ENCODE measurements around the gene MEDAG.
A peak's percentile ranks its signal among the peaks of the same experiment; 100 is the strongest.

The MEDAG gene

DNA sequence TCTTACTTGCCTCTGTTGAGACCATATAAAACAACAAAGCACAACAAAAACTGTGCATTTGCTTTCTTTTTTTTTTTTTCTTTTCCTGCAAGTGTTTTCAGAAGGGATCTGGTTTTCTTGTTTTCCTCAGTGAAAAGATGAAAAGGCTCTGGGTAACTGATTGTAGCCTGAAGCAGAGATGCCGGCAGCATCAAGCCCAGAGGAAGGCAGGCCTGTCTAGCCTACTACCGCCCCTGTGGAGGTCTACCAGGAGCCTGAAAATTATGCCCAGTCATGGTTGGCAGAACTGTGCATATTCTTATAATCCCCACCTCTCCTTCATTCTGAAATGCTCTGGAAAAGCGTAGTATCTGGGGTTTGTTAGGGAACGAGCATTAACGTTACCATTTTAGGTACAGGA, 32.6 kb upstream of the MEDAG start:
- no peak for DNase-seq

DNA sequence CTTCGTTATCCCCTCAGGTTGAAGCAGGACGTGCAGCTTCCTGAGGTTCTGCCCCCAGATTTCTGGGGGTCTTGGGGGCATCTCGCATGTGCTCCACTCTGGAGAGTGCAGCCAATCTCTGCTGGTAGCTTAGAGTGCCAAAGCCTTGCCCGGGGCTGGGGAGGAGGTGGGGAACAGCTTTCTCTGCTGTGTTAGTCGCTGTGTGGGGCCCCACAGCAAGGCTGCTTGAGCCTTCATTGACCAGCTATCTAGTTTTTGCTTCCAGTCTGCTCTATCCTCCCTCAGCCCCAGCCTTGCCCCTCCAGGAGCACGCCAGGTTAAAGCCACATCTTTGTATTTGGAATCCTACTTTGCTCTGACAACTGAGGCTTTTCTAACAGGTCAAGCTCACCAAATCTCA, 32.0 kb upstream of the MEDAG start:
- no peak for DNase-seq

DNA sequence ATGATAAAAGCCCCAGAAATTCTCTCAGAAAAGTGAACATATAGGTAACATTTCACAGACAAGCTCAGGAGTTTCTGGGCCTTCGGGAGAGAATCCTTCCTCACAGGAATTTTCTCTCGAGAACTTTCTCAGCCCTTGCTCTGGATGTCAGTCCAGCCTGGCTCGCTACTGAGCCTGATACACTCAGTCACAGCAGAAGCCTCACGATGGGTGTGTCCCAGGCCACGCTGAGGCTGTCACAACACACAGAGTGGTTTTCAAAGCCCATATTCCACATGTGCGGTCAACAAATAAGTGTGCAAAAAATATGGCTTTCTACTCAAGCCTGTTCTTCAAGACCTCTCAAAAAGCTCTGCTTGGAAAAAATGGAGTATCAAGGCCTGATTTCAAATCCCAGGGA, 31.5 kb upstream of the MEDAG start:
- no peak for DNase-seq

DNA sequence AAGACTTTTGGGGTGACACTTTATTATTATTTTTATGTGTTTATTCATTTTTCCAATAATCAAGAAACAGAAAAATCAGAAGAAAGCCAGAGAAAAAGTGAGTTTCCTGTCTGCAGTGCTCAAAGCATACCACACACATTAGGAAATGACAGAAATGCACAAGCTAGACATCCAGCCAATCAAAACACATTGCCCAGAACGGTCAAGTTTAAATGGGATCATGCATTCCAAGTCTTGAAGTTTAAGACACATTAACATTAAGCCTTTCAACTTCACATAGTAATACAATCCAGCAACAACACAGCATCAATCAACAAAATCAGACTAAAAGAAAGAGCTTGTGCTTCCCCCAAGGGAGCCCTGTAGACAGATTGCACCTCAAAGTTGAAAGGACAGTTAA, 28.7 kb upstream of the MEDAG start:
- DNase-seq = no peak

DNA sequence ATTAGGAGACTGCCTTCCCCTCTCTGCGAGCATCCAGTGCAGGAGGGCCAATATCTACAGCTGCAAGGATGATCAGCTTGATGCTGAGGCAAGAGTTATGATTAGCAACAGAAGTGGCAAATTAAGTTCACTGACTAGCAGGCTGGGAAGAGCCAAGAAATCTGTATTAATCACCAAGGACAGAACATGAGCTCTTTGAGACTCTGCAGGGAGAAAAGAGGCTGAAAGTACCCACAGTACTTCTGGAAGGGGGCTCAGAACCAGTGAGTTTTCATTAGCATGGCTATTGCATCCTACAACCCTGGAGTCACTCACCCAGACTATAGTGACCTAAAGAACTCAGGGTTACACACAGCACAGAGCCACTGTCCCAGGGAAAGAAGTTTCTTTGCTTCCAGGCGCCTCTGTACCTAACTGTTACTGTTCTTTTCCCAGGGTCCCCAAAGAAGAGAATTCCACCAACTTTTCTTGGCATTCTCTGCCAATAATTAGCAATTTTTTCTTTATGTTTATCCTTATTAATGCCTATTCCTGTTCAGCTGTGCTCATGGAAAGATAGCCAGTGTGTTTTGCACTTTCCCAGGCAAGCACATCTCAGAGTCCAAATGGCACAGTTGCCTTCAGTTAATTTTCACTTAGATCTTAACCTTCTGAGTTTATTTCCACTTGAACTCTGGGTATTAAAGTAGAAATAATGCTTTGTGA, 25.8 kb upstream of the MEDAG start:
- no peak for DNase-seq

DNA sequence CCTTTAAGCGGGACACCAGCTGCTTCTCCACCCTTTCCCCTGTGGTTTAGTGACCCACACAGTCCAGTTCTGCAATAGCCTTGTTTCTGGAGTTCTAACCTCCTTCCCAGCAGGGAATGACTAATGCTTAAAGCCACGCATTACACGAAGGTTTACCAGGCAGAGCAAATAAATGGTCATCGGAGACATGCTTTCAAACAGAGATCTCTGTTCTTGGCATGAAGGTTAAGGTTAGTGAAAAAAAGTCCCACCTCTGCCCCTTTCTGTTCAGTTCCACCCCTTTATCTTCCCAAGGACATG, 25.3 kb upstream of the MEDAG start:
- no peak for DNase-seq

DNA sequence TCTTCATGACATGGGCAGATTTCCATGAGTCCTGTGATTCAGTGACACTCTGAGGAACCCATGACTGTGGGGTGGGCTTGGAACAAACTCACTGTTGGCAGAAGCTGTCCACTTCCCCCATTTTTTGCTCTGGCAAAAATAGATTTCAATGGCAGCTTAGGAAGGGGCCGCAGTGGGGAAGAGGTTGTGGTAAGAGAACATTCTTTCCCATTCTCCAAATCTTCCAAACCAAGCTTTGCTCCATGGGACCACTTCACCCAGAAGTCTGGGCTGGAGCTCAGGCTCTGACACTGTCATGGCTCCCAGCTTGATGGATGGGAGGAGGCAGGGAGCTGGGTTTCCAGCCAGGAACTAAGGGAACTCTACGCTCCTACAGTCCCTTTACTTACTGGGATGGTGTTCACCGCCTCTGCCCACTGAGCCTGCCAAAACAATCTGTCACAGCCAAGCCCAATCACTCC, 24.9 kb upstream of the MEDAG start:
- no peak for DNase-seq

DNA sequence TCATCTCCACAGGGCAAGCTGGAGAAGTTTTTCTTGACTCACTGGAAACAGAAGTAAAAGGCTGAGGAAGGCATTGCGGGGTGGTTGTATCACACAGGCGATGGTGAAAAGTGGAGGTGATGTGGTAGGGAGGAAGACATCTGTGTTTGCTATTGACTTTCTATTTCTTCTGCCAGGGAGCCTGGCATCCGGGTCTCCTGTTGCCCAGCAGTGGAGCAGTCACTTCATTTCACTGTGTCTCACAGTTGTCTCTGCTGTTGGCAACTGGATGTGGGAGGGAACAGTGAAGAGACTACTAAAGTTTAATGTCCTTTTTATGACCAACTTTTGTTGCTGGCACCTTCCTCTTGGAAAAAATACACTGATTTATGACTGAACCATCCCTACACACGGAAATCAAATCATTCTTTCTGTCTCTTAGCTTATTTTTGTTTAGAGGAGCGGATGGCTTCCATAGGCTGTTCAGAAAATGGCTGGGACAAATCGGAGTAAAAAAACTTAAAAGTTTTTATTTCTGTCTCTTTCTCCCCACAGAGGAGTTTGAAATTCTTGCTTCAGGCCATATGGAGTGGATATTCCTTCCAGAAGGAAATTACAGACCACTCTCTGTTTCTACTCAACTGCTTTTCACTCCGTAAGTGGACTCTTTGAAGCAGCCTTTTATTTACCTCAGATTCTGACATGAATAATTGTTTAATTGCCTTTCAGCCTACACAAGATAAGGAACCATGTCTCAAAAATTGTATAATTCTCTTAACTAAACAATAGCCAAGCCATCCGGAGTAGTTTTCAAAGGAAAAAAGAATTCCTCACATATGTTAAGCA, 23.8 kb upstream of the MEDAG start:
- no peak for DNase-seq

DNA sequence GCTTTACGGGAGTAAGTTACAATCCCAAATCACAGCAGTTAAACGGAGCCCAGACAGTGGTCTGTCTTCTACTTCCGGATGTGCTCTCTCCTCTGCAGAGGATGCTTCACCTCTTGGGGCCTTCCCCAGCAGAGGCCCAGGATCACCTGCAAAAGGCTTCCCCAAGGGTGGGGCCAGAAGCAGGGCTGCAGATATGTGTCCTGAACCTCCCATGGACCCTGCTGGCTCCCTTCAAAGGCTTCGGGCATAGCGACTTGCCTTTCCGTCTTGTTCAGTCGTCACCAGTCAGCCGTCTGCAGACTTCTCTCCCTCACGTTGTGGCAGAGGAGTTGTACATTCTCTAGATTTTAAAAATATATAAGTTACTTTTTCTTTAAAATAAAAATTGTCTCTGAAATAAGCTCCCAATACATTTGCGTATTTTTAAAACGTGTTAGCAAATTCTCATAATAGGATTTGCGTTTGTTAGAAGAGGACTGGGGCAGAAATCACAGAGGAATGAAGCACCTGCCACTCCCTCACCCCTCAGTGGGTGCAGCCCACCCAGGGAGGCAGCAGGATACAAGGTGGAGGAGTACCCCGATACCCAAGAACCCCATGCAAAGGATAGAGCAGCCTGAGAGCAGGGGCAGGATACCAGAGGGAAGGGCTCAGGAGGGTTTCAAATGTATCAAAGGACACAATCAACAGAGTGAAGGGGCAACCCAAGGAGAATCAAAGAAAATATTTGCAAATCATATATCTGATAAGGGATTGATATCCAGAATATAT, 22.9 kb upstream of the MEDAG start:
- no peak for DNase-seq

DNA sequence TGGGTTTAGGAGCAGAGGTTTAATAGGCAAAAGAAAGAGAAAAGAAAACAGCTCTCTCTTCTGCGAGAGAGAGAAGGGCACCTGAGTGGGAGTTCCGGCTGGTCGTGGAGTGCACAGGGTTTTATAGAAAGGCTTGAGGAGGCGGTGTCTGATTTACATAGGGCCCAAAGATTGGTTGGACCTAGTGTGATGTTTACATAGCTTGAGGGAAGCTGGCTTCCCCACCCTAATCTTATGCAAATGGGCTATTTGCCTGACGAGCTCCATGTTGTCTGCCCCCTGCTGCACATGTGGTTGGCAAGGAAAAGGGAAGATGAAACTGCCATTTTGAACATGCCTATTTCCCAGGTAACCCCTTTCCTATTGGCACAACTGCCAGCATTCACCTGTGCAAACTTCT, 21.5 kb upstream of the MEDAG start:
- DNase-seq = peak; percentile 94 to 96

DNA sequence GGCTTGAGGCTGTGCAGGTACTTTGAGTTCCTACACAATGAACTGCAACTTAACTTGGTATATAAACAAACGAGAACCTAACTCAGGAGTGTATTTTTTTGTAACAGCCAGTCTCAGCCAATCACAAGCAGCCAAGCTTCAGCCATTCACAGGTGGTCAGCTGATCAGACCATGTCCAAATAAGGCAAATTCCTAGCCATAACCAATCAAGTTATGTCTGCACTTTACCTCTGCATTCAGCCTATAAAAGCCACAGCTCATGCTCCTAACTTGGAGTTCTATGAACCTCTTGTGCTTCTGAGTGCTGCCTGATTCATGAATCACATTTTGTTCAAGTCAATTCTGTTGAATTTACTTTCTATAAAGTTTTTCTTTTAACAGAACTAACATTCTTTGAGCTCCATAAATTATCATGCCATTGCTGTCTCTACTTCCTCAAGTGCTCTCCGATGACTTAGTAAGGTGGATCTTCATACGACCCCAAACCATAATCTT, 16.8 kb upstream of the MEDAG start:
- no peak for DNase-seq

DNA sequence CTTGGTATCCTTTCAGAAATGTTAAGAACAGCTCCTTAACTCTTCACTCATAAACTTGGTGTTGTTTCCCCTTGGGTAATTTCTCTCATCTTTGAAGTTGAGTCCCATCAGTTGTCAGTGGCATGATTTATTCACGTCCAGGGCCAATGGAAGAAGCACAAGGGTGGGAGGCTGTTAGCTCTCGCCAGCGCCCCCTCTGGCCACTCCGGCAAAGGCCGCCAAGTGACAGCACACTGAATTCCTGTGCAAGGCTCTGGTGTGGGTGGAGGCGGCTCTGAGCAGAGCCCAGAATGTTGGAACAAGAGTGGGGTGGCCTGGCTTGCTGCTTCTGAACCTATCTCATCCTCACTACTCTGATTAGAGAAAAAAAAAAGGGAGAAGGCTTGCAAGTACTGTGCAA, 13.1 kb upstream of the MEDAG start:
- peak in 1 of 2 experiments; percentile 30 for DNase-seq

DNA sequence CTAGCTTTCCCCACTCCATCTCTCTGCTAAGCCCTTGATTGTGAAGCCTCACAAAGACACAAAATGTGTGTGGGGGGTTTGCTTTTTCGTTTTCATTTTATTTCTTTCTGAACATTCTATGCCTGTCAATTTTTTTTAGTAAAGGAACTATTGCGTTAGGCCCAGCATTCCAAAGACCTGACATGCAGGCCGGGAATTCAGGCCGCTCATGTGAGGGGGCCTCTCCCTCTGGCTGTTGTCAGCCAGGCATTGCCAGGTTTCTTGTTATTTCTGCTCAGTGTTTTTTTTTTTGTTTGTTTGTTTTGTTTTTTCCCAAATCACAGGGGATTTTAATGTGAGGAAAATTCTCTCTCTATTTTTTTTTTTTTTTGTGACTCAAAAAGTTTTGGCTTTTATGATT, 10.3 kb upstream of the MEDAG start:
- DNase-seq = no peak

DNA sequence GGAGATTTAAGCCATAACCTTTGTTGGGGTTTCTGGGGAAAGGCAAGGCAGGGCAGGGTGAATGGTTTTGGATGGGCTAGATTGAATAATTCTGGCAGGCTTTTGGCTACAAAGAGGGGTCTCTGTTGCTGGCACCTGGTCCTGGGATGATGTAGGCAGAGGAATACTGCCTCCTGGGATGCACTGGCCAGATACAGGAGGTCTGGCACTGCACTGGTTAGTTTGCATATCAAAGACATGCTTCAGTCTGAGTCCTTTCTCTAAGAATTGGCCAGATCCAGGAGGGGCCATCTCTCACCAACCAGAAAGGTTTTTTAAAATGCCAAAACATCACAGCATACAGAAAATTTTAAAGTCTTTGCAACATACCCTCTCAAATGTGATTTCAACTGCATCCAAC, 8.0 kb upstream of the MEDAG start:
- no peak for DNase-seq

DNA sequence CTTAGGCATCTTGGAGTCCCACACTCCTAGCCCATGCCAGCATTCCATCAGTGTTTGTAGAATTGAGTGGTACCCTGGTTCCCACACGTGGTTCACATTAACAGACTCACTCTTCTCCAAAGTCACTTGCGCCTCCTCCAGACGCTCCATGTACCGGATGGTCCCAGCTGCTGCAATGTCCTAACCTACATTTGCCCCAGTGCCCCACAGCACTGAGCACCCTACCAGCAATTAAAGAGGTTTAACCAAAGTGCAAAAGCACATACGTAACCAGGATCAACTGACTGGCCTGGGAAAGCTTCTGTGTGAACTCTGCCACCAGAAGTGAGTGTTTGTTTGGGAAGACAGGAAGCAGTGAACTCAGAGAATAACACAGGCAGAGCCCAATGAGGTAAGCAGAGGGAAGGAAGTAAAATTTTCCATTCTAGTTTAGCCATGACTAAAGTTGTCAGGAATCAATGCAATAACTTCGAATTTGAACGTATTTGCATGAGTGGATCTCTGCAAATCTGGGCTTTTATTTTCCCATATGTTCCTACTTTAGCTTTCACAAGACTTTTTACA, 7.3 kb upstream of the MEDAG start:
- DNase-seq = no peak

DNA sequence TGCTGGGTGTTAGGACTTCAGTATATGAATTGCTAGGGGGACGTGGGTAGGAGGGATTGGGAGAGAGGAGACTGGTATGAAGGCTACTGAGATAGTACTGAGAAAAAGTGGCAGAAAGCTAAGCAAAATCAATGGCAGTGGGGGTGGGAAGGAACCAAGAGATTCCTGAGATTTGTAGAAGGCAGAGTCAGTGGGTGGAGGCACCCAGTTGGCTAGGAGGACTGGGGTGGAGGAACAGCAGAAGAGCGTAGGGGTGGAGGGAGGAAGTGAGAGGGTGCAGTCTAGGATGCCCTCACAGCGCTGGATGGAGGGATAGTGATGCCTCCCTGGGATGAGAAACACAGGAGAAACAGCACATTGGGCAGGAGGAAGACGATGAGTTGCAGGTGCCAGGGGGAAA, 5.6 kb upstream of the MEDAG start:
- DNase-seq = no peak

DNA sequence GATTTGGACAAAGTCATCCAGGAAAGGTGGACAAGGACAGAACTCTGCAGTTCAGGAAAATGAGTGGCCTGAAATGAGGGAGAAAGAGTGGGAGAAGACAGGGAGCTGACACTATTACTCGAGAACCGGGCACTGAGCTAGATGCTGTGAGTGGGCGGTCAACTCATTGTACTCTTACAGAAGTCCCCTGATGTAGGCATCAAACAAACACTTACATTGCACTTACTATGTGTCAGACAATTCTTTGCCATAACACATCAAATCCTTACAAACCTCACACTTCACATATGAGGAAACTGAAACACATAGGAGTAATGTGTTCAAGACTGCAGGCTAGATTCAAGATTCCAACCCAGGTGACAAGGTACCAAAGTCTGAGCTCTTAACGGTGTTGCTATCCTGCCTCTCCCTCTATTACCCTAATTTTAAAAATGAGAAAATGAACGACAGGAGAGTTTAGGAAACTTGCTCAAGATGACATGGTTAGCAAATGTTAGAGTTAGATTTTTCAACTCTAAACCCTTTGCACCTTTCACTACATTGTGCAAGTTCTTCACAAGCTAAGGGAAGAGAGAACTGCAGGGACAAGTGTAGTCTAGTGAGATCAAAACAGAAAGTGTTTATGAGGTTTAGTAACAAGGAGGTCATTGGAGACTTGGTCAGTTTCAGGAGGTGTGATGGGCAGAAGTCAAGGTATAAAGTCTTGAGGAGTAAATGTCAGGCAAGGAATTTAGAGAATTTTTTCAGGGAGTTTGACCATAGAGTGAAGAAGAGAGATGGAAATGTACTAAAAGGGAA, 4.9 kb upstream of the MEDAG start:
- no peak for DNase-seq

DNA sequence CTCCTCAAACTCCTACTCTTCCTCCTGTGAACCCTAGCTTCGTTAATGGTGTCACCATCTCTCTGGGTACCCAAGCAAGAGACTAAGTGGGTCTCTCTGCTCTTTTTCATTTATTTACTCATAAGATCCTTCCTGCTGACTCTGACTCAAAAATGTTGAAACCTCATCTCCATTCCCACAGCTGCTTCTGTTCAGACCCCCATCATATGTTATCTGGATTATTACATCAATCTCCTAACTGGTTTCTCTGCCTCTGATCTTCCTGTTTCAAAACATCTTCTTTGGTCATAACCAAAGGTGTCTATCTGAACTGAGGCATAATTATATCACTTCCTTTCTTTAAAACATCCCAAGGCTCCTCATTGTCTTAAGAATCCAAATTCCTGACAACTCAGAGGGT, 2.0 kb upstream of the MEDAG start:
- DNase-seq = no peak

DNA sequence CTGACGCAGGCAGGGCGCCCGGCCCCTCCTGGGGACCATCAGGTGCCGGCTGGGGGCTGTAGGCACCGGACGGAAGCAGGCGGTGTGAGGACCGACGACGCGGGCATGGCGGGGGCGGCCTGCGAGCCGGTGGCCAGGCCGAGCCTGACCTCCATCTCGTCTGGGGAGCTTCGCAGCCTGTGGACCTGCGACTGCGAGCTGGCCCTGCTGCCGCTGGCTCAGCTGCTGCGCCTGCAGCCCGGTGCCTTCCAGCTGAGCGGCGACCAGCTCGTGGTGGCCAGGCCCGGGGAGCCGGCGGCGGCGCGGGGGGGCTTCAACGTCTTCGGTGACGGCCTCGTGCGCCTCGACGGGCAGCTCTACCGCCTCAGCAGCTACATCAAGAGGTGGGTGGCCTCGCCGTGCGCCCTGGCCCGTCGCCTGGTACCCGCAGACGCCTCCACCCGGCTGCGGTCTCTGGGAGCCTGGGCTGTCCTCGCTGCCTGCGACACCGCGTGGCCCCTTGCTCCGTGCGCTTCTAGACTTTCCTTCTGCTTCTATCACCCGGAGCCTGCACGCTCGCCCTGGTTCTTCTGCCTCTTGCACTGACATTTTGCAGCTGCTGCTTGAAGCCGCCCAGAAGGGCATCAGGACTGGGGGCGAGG, 460 bp downstream of the MEDAG start:
- no peak for DNase-seq

DNA sequence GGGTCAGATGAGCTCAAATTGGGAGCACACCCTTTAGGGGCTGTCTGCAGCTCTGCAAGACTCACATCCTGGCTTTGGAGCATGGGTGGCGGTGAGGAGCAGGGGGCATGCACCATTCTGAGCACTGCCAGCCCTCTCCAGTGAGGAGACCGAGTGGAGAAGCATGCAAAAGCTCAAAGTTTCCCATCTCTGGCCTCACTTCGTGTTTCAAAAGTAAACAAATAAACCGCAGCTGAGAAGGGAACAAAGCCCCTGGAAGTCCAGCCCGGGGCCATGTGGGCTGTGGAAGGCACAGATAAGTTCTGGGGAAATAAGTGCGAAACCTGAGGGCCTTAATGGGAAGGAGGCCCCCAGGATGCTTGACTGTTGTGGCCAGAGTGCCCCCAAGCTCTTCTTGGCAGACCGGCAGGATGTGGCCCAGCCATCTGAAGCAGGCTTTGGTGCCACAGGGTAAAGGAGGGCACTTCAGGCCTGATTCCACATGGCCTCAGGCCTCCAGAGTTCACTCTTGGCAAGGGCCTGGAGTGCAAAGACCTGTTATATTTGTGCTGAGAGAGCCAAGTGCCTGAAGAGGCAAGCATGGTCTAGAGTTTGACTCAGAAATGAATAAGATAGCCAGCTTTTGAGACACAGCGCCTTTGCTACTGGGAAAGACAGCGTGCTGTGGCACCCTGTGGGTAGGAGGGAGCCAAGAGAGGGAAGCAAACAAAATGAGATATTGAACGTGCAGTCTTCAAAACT, 1.2 kb downstream of the MEDAG start:
- peak; percentile 25 to 26 for DNase-seq

DNA sequence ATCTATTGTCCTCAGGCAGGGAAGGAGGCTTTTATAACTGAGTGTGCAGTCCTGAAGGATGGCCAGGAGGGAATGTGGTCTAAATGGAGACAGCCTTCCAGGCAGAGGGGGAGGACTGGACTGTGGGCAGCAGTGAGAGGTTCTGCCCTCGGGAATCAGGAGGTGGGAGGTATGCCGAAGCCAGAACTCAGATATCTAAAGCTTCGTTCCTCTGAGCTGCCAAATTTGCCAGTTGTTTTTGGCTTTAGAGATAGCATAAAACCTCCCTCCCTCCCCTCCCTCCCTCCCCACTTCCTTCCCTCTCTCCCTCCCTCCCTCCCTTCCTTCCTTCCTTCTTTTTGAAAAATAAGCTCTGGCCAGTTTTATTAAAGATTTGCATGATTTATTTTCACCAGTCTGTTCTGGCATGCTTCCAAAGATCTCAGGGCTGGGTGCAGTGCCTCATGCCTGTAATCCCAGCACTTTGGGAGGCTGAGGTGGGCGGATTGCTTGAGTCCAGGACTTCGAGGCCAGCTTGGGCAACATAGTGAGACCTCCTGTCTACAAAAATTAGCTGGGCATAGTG, 2.4 kb downstream of the MEDAG start:
- peak; percentile 45 to 55 for DNase-seq

All from NCI-H526 (cell line).